ENCODE data around the gene GLRA3.

The GLRA3 gene

GRCh38 chr4:174611792-174612191 lies 217.3 kb downstream of the GLRA3 start:
- no peak for DNase-seq
- Histone ChIP-seq H3K27me3 (no peaks in the 10 kb centered on the region), H3K36me3 (no peaks in the 10 kb centered on the region), H3K4me1 (no peaks in the 10 kb centered on the region), H3K4me3 (ENCODE audit: low read depth, low read length) (no peak overlapping the region), H3K9me3 (no peaks in the 10 kb centered on the region)
- TF ChIP-seq CTCF (IDR thresholded peaks at IDR 0.05; ENCODE audit: low read depth, low read length) = no peak

GRCh38 chr4:174607792-174608191 lies 221.3 kb downstream of the GLRA3 start:
- no peak overlapping the region for H3K4me3 ChIP-seq (ENCODE audit: low read depth, low read length)
- H3K27me3 ChIP-seq = no peaks in the 10 kb centered on the region
- H3K4me1 ChIP-seq = no peaks in the 10 kb centered on the region
- H3K9me3 ChIP-seq = no peaks in the 10 kb centered on the region
- no peaks in the 10 kb centered on the region for H3K36me3 ChIP-seq
- no peak for TF ChIP-seq CTCF (IDR thresholded peaks at IDR 0.05; ENCODE audit: low read depth, low read length)
- no peak for DNase-seq

DNA sequence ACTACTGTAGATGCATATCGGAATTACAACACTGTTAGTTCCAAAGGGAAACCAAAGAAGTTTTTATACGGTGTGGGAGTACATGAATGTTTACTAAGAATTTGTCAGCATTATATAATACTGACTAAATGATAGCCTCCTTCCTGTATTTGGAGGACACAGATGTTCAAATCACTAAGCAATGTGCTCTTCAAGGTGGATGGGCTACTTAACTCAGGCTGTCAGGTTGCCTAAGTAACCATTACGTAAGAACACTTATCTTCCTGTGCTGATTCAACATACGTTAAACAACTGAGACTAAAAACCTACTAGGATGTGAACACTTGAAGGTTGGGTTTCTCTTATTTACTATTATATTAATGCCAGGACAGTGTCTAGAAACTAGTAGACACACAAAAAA lies 224.8 kb downstream of the GLRA3 start:
- H3K9me3 ChIP-seq = no peaks in the 10 kb centered on the region
- no peaks in the 10 kb centered on the region for H3K36me3 ChIP-seq
- TF ChIP-seq CTCF (IDR thresholded peaks at IDR 0.05; ENCODE audit: low read depth, low read length) = no peak
- no peak overlapping the region for H3K4me3 ChIP-seq (ENCODE audit: low read depth, low read length)
- DNase-seq = no peak
- H3K4me1 ChIP-seq = no peaks in the 10 kb centered on the region
- no peaks in the 10 kb centered on the region for H3K27me3 ChIP-seq

GRCh38 chr4:174600391-174600790 lies 228.7 kb downstream of the GLRA3 start:
- Histone ChIP-seq H3K27me3 (no peaks in the 10 kb centered on the region), H3K4me3 (ENCODE audit: low read depth, low read length) (no peak overlapping the region), H3K4me1 (no peaks in the 10 kb centered on the region), H3K9me3 (no peaks in the 10 kb centered on the region), H3K36me3 (no peaks in the 10 kb centered on the region)
- DNase-seq = no peak
- no peak for TF ChIP-seq CTCF (IDR thresholded peaks at IDR 0.05; ENCODE audit: low read depth, low read length)

GRCh38 chr4:174598800-174599199 lies 230.2 kb downstream of the GLRA3 start:
- TF ChIP-seq CTCF (IDR thresholded peaks at IDR 0.05; ENCODE audit: low read depth, low read length) = no peak
- no peaks in the 10 kb centered on the region for H3K9me3 ChIP-seq
- H3K36me3 ChIP-seq = no peaks in the 10 kb centered on the region
- H3K4me1 ChIP-seq = no peaks in the 10 kb centered on the region
- no peak overlapping the region for H3K4me3 ChIP-seq (ENCODE audit: low read depth, low read length)
- no peaks in the 10 kb centered on the region for H3K27me3 ChIP-seq
- DNase-seq = no peak

- Histone ChIP-seq H3K4me1 (no peaks in the 10 kb centered on the region), H3K27me3 (no peaks in the 10 kb centered on the region), H3K9me3 (no peaks in the 10 kb centered on the region), H3K36me3 (no peaks in the 10 kb centered on the region), H3K4me3 (ENCODE audit: low read depth, low read length) (no peak overlapping the region)
- DNase-seq = no peak
- TF ChIP-seq CTCF (IDR thresholded peaks at IDR 0.05; ENCODE audit: low read depth, low read length) = no peak
These were observed 232.5 kb downstream of the GLRA3 start for GRCh38 chr4:174596513-174596912.
